ENCODE results near the gene LRMDA.

DNA sequence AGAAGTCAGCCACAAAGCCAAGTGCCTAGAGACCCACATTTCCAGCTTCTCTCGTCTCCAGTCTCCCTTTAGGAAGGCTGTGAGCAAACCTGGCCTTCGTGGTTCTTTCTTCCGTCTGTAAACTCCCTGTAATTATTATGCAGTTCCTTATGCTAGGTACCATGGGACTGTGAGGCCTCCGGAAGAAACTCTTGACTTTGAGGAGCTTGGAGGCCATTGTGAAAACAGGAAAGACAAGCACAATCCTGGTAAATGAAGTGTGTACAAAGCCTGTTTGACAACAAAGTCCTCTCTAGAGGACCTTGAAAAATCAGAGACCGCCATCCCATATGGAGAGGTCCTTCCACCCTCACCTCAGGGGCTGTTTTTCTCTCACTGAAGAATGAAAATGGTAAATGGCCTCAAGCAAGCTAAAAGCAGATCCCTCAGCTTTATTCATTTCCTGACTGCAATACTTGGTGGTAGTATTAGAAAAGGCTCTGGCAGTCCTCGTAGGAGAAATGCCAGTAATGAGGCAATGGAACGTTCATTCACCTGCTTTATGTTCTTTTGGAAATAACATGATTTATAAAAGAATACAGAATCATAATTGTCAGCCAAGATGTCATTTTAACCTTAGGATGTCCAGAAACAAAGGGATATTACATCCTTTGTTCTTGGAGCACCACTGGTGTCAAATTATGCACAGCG, 926.4 kb downstream of the LRMDA start:
- TF ChIP-seq SNRNP70 (IDR thresholded peaks at IDR 0.05; ENCODE audit: low read depth, low read length): no peak
- TF ChIP-seq ZNF800 (CRISPR knock-in tag; IDR thresholded peaks at IDR 0.05): no peak
- TF ChIP-seq MAX (IDR thresholded peaks at IDR 0.05): no peak
- TF ChIP-seq ZNF777 (CRISPR knock-in tag; IDR thresholded peaks at IDR 0.05): no peak
- TF ChIP-seq THYN1 (CRISPR knock-in tag; IDR thresholded peaks at IDR 0.05; ENCODE audit: borderline replicate concordance, low read depth): no peak
- TF ChIP-seq SMARCC2 (IDR thresholded peaks at IDR 0.05): no peak
- TF ChIP-seq CBX5 (CRISPR knock-in tag; IDR thresholded peaks at IDR 0.05; ENCODE audit: borderline replicate concordance): no peak
- no peak for TF ChIP-seq MYNN (CRISPR knock-in tag; IDR thresholded peaks at IDR 0.05; ENCODE audit: low read depth)
- TF ChIP-seq ZC3H4 (CRISPR knock-in tag; IDR thresholded peaks at IDR 0.05; ENCODE audit: borderline replicate concordance): no peak
- TF ChIP-seq ZNF776 (CRISPR knock-in tag; IDR thresholded peaks at IDR 0.05): no peak
- TF ChIP-seq, protein P1, sequence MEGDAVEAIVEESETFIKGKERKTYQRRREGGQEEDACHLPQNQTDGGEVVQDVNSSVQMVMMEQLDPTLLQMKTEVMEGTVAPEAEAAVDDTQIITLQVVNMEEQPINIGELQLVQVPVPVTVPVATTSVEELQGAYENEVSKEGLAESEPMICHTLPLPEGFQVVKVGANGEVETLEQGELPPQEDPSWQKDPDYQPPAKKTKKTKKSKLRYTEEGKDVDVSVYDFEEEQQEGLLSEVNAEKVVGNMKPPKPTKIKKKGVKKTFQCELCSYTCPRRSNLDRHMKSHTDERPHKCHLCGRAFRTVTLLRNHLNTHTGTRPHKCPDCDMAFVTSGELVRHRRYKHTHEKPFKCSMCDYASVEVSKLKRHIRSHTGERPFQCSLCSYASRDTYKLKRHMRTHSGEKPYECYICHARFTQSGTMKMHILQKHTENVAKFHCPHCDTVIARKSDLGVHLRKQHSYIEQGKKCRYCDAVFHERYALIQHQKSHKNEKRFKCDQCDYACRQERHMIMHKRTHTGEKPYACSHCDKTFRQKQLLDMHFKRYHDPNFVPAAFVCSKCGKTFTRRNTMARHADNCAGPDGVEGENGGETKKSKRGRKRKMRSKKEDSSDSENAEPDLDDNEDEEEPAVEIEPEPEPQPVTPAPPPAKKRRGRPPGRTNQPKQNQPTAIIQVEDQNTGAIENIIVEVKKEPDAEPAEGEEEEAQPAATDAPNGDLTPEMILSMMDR (CRISPR knock-in tag; IDR thresholded peaks at IDR 0.05): no peak
- no peak for TF ChIP-seq NFYB (CRISPR knock-in tag; IDR thresholded peaks at IDR 0.05)

Measured in HepG2 (cell line).